AG04450 (cell line): ENCODE data around the gene LRRC37A3. TPM values are rescaled to one million over a fixed set of nuclear protein-coding genes. Genes with fewer than 3 reads are reported as not detected.
"Not testable (repeated sequence)": the region's sequence is repeated elsewhere in the genome, so short reads cannot be mapped to it uniquely, and the experiment has no call there.

Source experiments
- CTCF ChIA-PET: fragments of 300-600, 350-600 bp; formaldehyde crosslinking; extraction: SDS; loops from one replicate; lab custom pipeline; 2022; ENCODE audit warnings: antibody characterized with exemption, inconsistent platforms; lab: Charles Lee
- POLR2A ChIA-PET: fragments of 350-600 bp; formaldehyde crosslinking; extraction: SDS; loops from one replicate; lab custom pipeline; 2021; ENCODE audit warnings: antibody characterized with exemption, inconsistent platforms; lab: Yijun Ruan, JAX
- DNase-seq: peaks from one replicate; pipeline ENCODE4 v3.0.0-alpha.2; 2011; ENCODE audit warnings: low read depth, low spot score
- H3K27ac ChIP-seq: one replicate; pipeline ENCODE4 v1.5.1; 2012; ENCODE audit warnings: low read depth, low read length, control low read depth
- H3K27me3 ChIP-seq: one replicate; pipeline ENCODE4 v1.6.0; 2012; ENCODE audit warnings: low read length; ENCODE audit not compliant: control insufficient read depth, insufficient read depth
- H3K4me3 ChIP-seq: 2 replicates; pipeline ENCODE4 v1.5.1; 2011; ENCODE audit warnings: mild to moderate bottlenecking, low read depth, low read length, control low read depth
- H3K9me3 ChIP-seq: 2 replicates; pipeline ENCODE4 v1.5.1; 2012; ENCODE audit warnings: low read length; ENCODE audit not compliant: control insufficient read depth, insufficient read depth
- polyA plus RNA-seq: library from polyadenylated mRNA; depleted of rRNA; stranded (reverse); fragments of >200 nt; gene quantifications from 2 replicates; pipeline ENCODE4 v1.2.3, GENCODE V29; 2011
- TF ChIP-seq, protein P1 (sequence below): IDR thresholded peaks from 2 replicates; pipeline ENCODE4 v1.5.1; 2011; ENCODE audit warnings: low read depth, low read length, control low read depth, inconsistent platforms

Gene LRRC37A3
- polyA plus RNA-seq, 1 experiment: 3.5 TPM

DNA sequence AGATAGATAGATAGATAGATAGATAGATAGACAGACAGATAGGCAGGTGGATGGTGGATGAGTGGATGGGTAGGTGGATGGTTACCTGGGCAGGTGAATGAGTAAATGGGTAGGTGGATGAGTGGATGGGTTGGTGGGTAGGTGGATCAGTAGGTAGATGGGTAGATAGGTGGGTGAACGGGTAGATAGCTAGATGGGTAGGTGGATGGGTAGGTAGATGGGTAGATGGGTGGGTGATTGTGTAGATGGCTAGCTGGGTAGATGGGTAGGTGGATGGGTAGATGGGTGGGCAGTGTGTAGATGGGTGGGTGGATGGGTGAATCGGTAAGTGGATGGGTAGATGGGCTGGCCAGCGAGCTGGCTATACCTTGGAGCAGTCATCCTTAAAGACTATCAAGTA lies 21.8 kb upstream of the LRRC37A3 start:
- no peak overlapping the region for H3K27ac ChIP-seq
- TF ChIP-seq, protein P1, sequence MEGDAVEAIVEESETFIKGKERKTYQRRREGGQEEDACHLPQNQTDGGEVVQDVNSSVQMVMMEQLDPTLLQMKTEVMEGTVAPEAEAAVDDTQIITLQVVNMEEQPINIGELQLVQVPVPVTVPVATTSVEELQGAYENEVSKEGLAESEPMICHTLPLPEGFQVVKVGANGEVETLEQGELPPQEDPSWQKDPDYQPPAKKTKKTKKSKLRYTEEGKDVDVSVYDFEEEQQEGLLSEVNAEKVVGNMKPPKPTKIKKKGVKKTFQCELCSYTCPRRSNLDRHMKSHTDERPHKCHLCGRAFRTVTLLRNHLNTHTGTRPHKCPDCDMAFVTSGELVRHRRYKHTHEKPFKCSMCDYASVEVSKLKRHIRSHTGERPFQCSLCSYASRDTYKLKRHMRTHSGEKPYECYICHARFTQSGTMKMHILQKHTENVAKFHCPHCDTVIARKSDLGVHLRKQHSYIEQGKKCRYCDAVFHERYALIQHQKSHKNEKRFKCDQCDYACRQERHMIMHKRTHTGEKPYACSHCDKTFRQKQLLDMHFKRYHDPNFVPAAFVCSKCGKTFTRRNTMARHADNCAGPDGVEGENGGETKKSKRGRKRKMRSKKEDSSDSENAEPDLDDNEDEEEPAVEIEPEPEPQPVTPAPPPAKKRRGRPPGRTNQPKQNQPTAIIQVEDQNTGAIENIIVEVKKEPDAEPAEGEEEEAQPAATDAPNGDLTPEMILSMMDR: no peak
- no peak overlapping the region for H3K4me3 ChIP-seq
- no peak for DNase-seq
- ChIA-PET CTCF (interaction anchor here (2.2 to 2.7 kb wide), 2 partner anchors 14 to 21 kb away, joined by 9 to 10 read pairs; no protein-coding TSS in a partner anchor), POLR2A (no interaction called here)
- no peaks in the 10 kb centered on the region; the same call in 1 of the 2 replicates for H3K9me3 ChIP-seq
- no peaks in the 10 kb centered on the region for H3K27me3 ChIP-seq

- DNase-seq: no peak
- ChIA-PET POLR2A (no interaction called here), CTCF (interaction anchor here (0.7 to 4.6 kb wide), 5 partner anchors 13 to 521 kb away, joined by 3 to 18 read pairs (median 4); no protein-coding TSS in a partner anchor)
- Histone ChIP-seq H3K27me3 (no peaks in the 10 kb centered on the region), H3K9me3 (no peaks in the 10 kb centered on the region; the same call in 1 of the 2 replicates), H3K4me3 (no peak overlapping the region), H3K27ac (no peak overlapping the region)
- TF ChIP-seq, protein P1: no peak
These were observed 20.8 kb upstream of the LRRC37A3 start for GRCh38 chr17:64940055-64940454.

GRCh38 chr17:64938925-64939474 lies 19.7 kb upstream of the LRRC37A3 start:
- CTCF ChIA-PET: interaction anchor here (0.7 to 4.6 kb wide), 6 partner anchors 12 to 520 kb away, joined by 3 to 18 read pairs (median 4); partner anchors contain the start of gene LRRC37A3
- no peaks in the 10 kb centered on the region for H3K27me3 ChIP-seq
- POLR2A ChIA-PET: no interaction called here
- no peak overlapping the region for H3K27ac ChIP-seq
- DNase-seq: no peak
- H3K9me3 ChIP-seq: no peaks in the 10 kb centered on the region; the same call in 1 of the 2 replicates
- no peak overlapping the region for H3K4me3 ChIP-seq
- TF ChIP-seq, protein P1: peak; percentile 65

DNA sequence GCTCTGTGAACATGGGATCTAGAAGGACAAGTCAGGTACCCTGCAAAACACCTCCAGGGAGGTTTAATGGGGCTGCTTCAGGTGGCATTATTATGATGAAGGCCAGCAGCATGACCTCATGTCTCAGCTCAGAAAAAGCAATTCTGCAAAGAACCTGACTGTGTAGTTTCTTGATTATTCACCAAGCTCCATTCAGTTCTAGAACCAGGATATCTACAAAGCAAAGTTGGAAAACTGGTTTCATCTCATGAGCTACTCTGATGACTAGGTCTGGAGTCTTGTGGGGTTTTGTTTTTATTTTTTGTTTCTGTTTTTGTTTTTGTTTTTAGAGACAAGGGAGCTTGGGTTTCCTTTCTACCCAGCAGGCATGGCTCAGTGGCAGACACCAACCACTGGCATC lies 19.0 kb upstream of the LRRC37A3 start:
- ChIA-PET CTCF (interaction anchor here (0.5 to 4.6 kb wide), 7 partner anchors 11 to 256 kb away, joined by 3 to 18 read pairs (median 4); partner anchors contain the start of gene LRRC37A3), POLR2A (no interaction called here)
- DNase-seq: no peak
- Histone ChIP-seq H3K4me3 (no peak overlapping the region), H3K9me3 (no peaks in the 10 kb centered on the region; the same call in 1 of the 2 replicates), H3K27ac (no peak overlapping the region), H3K27me3 (no peaks in the 10 kb centered on the region)
- TF ChIP-seq, protein P1: no peak

DNA sequence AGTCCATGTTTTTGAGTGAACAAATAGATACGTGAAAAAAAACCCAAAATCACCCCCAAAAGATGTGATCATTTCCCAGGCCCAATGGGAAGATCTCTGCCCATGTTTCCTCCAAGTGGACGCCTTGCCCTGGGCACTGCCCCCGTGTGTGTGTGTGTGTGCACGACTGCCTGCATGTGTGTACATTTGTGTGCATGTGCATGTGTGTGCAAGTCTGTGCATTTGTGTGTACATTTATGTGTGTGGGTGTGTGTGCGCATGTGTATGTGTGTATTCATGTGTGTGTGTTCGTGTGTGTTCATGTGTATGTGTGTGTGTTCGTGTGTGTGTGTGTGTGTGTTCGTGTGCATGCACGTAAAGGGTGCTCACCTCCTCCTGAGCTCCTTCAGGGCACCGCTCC lies 16.8 kb upstream of the LRRC37A3 start:
- POLR2A ChIA-PET: no interaction called here
- CTCF ChIA-PET: interaction anchor here (4.6 kb wide), 1 partner anchor 9 kb away, joined by 18 read pairs; no protein-coding TSS in a partner anchor
- TF ChIP-seq, protein P1: no peak

DNA sequence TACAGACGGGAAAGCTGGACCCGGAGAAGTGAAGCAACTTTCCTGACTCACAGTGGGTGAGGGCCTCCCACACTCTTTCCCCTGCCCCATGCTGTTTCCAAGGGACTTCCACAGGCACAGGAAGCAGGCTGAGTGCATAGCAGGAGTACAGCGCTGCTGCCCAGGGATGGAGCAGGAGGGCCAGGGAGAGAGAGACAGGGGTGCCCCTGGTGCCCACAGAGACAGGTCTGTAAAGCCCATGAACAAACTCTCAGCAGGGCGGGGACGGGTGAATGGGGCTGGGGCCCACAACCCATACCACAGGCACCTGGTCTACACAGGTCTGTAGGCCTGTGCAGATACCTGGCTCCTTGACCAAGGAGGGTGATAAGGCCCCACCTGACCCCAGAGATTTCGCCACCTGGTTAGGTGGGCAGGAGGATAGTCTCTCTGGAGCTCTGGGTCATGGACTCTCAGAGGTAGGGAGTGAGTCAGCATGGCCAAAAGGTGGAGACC lies 15.1 kb upstream of the LRRC37A3 start:
- H3K27me3 ChIP-seq, DNase-seq, H3K4me3 ChIP-seq, H3K9me3 ChIP-seq, POLR2A ChIA-PET, H3K27ac ChIP-seq: not testable (repeated sequence)
- CTCF ChIA-PET: interaction anchor here (0.6 kb wide), 1 partner anchor 101 kb away, joined by 3 read pairs; no protein-coding TSS in a partner anchor

More for the DNA sequence above, 16.8 kb upstream of the LRRC37A3 start:
- Histone ChIP-seq H3K4me3 (no peak overlapping the region), H3K27ac (no peak overlapping the region), H3K9me3 (no peaks in the 10 kb centered on the region; the same call in 1 of the 2 replicates), H3K27me3 (no peaks in the 10 kb centered on the region)
- DNase-seq: no peak

DNA sequence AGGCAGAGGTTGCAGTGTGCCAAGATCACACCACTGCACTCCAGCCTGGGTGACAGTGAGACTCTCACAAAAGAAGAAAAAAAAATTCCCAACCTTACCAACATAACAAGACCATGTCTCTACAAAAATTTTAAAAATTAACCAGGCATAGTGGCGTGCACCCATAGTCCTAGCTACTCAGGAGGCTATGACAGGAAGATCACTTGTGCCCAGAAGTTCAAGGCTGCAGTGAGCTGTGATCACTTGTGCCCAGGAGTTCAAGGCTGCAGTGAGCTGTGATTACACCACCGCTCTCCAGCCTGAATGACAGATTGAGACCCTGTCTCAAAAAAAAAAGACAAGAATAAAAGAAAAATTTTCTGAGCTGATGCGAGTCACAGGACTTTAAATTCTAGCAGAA lies 13.6 kb upstream of the LRRC37A3 start:
- POLR2A ChIA-PET, H3K4me3 ChIP-seq, H3K27me3 ChIP-seq, H3K27ac ChIP-seq, CTCF ChIA-PET, DNase-seq, H3K9me3 ChIP-seq: not testable (repeated sequence)
